GM21717 (cell line): Measurements from ENCODE around the gene H2AZ2.
"Not testable (repeated sequence)": the region's sequence is repeated elsewhere in the genome, so short reads cannot be mapped to it uniquely, and the experiment has no call there.

Source experiments
- ATAC-seq: cut with Tn5 transposase; IDR thresholded peaks from one replicate; pipeline ENCODE4 v1.9.1; 2021; ENCODE audit warnings: mild to moderate bottlenecking, moderate library complexity; ENCODE audit not compliant: unreplicated experiment

H2AZ2 gene

GRCh38 chr7:44823255-44823781 lies 24.6 kb downstream of the H2AZ2 start:
- no peak for ATAC-seq

GRCh38 chr7:44819292-44819691 lies 28.6 kb downstream of the H2AZ2 start:
- no peak for ATAC-seq

GRCh38 chr7:44814919-44815318 lies 33.0 kb downstream of the H2AZ2 start:
- no peak for ATAC-seq

GRCh38 chr7:44811571-44811970 lies 36.3 kb downstream of the H2AZ2 start:
- ATAC-seq, result no peak

- ATAC-seq, result no peak
Observed at GRCh38 chr7:44811093-44811492, 36.8 kb downstream of the H2AZ2 start.

GRCh38 chr7:44808914-44809393 lies 38.9 kb downstream of the H2AZ2 start:
- no peak for ATAC-seq

GRCh38 chr7:44805950-44806349 lies 41.9 kb downstream of the H2AZ2 start:
- no peak for ATAC-seq

GRCh38 chr7:44803828-44804519 lies 43.9 kb downstream of the H2AZ2 start:
- ATAC-seq, result not testable (repeated sequence)

- ATAC-seq, result no peak
Observed at GRCh38 chr7:44802418-44803025, 45.4 kb downstream of the H2AZ2 start.

GRCh38 chr7:44801890-44802289 lies 46.0 kb downstream of the H2AZ2 start:
- ATAC-seq, result no peak

GRCh38 chr7:44799939-44800338 lies 47.9 kb downstream of the H2AZ2 start:
- ATAC-seq, result no peak

- no peak for ATAC-seq
Observed at GRCh38 chr7:44798649-44799305, 49.1 kb downstream of the H2AZ2 start.

- peak; percentile 33 for ATAC-seq
Observed at GRCh38 chr7:44797329-44798258, 50.3 kb downstream of the H2AZ2 start.

GRCh38 chr7:44796504-44797328 lies 51.2 kb downstream of the H2AZ2 start, which contains the start of gene PPIA:
TSS of gene PPIA (plus strand) at chr7:44796681. CDS start at chr7:44796725, 44 bp downstream.
- peak; percentile 86 for ATAC-seq

- peak; percentile 31 for ATAC-seq
Observed at GRCh38 chr7:44796034-44796503, 51.8 kb downstream of the H2AZ2 start.

- ATAC-seq, result no peak
Observed at GRCh38 chr7:44794331-44794730, 53.6 kb downstream of the H2AZ2 start.

GRCh38 chr7:44793919-44794318 lies 54.0 kb downstream of the H2AZ2 start:
- ATAC-seq, result no peak

GRCh38 chr7:44791278-44792219 lies 56.3 kb downstream of the H2AZ2 start:
- no peak for ATAC-seq
